ENCODE data around the gene PYGB. TPM values are rescaled to one million over a fixed set of nuclear protein-coding genes. Genes with fewer than 3 reads are reported as not detected.

The PYGB gene
- total RNA-seq, 1 experiment from 2014 or later, result 258 TPM

GRCh38 chr20:25308083-25308491 lies 60.2 kb downstream of the PYGB start:
- Mint-ChIP-seq H3K9me3 (ENCODE audit: low read depth, unreplicated experiment) (no peaks in the 10 kb centered on the region), H3K4me1 (ENCODE audit: low read depth, unreplicated experiment) (peaks cover 11% of the 10 kb centered on the region), H3K4me3 (ENCODE audit: low read depth, unreplicated experiment) (no peak overlapping the region), H3K36me3 (ENCODE audit: insufficient read depth, unreplicated experiment) (peaks cover 17% of the 10 kb centered on the region), H3K27me3 (ENCODE audit: unreplicated experiment) (no peaks in the 10 kb centered on the region), H3K27ac (ENCODE audit: unreplicated experiment) (no peak overlapping the region)
- TF ChIP-seq, protein P1, sequence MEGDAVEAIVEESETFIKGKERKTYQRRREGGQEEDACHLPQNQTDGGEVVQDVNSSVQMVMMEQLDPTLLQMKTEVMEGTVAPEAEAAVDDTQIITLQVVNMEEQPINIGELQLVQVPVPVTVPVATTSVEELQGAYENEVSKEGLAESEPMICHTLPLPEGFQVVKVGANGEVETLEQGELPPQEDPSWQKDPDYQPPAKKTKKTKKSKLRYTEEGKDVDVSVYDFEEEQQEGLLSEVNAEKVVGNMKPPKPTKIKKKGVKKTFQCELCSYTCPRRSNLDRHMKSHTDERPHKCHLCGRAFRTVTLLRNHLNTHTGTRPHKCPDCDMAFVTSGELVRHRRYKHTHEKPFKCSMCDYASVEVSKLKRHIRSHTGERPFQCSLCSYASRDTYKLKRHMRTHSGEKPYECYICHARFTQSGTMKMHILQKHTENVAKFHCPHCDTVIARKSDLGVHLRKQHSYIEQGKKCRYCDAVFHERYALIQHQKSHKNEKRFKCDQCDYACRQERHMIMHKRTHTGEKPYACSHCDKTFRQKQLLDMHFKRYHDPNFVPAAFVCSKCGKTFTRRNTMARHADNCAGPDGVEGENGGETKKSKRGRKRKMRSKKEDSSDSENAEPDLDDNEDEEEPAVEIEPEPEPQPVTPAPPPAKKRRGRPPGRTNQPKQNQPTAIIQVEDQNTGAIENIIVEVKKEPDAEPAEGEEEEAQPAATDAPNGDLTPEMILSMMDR (IDR thresholded peaks at IDR 0.05; ENCODE audit: unreplicated experiment), result no peak
- intact Hi-C loops (cut with micrococcal nuclease; ENCODE audit: unreplicated experiment), result no loop called here
- CTCF ChIA-PET, result no interaction called here
- no peak for DNase-seq
- no TSS peak for BruUV-seq (replicated peaks)

GRCh38 chr20:25308671-25309394 lies 60.9 kb downstream of the PYGB start:
- Mint-ChIP-seq H3K4me3 (ENCODE audit: low read depth, unreplicated experiment) (no peak overlapping the region), H3K27me3 (ENCODE audit: unreplicated experiment) (no peaks in the 10 kb centered on the region), H3K36me3 (ENCODE audit: insufficient read depth, unreplicated experiment) (peaks cover 17% of the 10 kb centered on the region), H3K9me3 (ENCODE audit: low read depth, unreplicated experiment) (no peaks in the 10 kb centered on the region), H3K27ac (ENCODE audit: unreplicated experiment) (no peak overlapping the region), H3K4me1 (ENCODE audit: low read depth, unreplicated experiment) (peaks cover 11% of the 10 kb centered on the region)
- DNase-seq, result no peak
- CTCF ChIA-PET, result no interaction called here
- BruUV-seq (replicated peaks), result no TSS peak
- TF ChIP-seq, protein P1 (IDR thresholded peaks at IDR 0.05; ENCODE audit: unreplicated experiment), result no peak
- intact Hi-C loops (cut with micrococcal nuclease; ENCODE audit: unreplicated experiment), result no loop called here

DNA sequence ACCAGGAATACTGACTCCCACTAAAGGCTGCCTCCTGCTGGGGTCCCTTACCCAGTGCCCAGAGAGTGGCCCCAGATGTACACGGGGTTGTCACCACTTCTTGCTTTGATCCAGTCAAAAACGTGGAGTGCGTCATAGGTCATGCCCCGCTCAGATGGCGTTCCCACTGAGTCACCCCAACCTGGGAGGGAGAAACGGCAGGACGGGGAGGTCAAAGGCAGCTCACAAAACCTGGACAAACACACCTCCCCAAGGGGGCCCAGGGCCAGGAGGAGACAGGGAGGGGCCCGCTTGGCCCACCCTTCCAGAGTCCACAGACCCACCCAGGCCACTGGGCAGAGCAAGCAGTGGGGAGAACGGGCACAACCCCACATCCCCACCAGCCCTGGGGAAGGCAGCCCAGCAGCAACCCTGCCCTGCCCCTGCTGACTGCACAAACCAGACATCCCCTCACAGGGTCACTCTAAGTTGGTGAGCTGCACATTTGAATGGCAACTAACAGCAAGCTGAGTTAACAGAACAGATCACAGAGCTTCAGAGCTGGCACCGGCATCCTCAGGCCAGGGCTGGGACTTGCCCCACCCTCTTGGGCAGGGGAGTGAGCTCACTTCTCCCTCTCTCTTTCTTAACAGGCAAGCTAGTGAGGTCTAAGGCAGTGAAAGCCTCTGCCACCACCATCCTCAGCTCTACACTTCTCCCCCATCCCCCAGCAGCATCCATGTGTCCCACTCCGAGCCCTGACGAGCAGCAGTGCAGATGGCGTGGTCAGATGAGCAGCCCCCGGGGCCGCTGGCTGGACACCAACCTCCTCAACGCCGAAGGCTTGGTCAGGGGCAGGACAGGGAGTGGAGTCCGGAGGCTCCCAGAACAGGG lies 61.7 kb downstream of the PYGB start:
- H3K4me3 Mint-ChIP-seq (ENCODE audit: low read depth, unreplicated experiment), result peak overlapping the region; percentile 39
- no peaks in the 10 kb centered on the region for H3K9me3 Mint-ChIP-seq (ENCODE audit: low read depth, unreplicated experiment)
- peaks cover 11% of the 10 kb centered on the region for H3K4me1 Mint-ChIP-seq (ENCODE audit: low read depth, unreplicated experiment)

GRCh38 chr20:25310268-25310920 lies 62.5 kb downstream of the PYGB start:
- H3K36me3 Mint-ChIP-seq (ENCODE audit: insufficient read depth, unreplicated experiment), result peaks cover 17% of the 10 kb centered on the region
- CTCF ChIA-PET, result no interaction called here
- no TSS peak for BruUV-seq (replicated peaks)
- peak overlapping the region; percentile 39 for H3K4me3 Mint-ChIP-seq (ENCODE audit: low read depth, unreplicated experiment)
- DNase-seq, result peak; percentile 35
- peak overlapping the region; percentile 60 for H3K27ac Mint-ChIP-seq (ENCODE audit: unreplicated experiment)
- H3K4me1 Mint-ChIP-seq (ENCODE audit: low read depth, unreplicated experiment), result peaks cover 11% of the 10 kb centered on the region
- no peaks in the 10 kb centered on the region for H3K9me3 Mint-ChIP-seq (ENCODE audit: low read depth, unreplicated experiment)
- H3K27me3 Mint-ChIP-seq (ENCODE audit: unreplicated experiment), result no peaks in the 10 kb centered on the region
- TF ChIP-seq, protein P1 (IDR thresholded peaks at IDR 0.05; ENCODE audit: unreplicated experiment), result no peak
- intact Hi-C loops (cut with micrococcal nuclease; ENCODE audit: unreplicated experiment), result loop anchor here (2.0 kb wide), 1 partner anchor 88 kb away; no protein-coding TSS in a partner anchor

More for the DNA sequence above, 61.7 kb downstream of the PYGB start:
- no TSS peak for BruUV-seq (replicated peaks)
- intact Hi-C loops (cut with micrococcal nuclease; ENCODE audit: unreplicated experiment), result loop anchor here (2.0 kb wide), 1 partner anchor 89 kb away; no protein-coding TSS in a partner anchor
- peak overlapping the region; percentile 60 for H3K27ac Mint-ChIP-seq (ENCODE audit: unreplicated experiment)
- TF ChIP-seq, protein P1 (IDR thresholded peaks at IDR 0.05; ENCODE audit: unreplicated experiment), result no peak
- CTCF ChIA-PET, result interaction anchor here (0.6 to 0.7 kb wide), 2 partner anchors 10 to 121 kb away, joined by 3 read pairs; no protein-coding TSS in a partner anchor
- peak; percentile 24 for DNase-seq
- H3K27me3 Mint-ChIP-seq (ENCODE audit: unreplicated experiment), result no peaks in the 10 kb centered on the region
- peaks cover 17% of the 10 kb centered on the region for H3K36me3 Mint-ChIP-seq (ENCODE audit: insufficient read depth, unreplicated experiment)
